Measurements from ENCODE around the gene CLC.

Gene CLC

GRCh38 chr19:39704181-39705044, 33.4 kb downstream of the CLC start, which contains the start of gene LGALS14:
Gene LGALS14, plus strand, starts transcription at chr19:39704481. Its CDS starts 48 bp downstream, at chr19:39704529.
- Histone ChIP-seq H4K91ac (ENCODE audit: low read depth, low read length, poor library complexity) (peak within 1 kb of the TSS; percentile 6), H3K27me3 (ENCODE audit: control insufficient read depth in 3 of 3, insufficient read depth in 3 of 3, low read depth in 1 of 3, low read length in 3 of 3) (peaks cover 0 to 21% (median 0%) of the 10 kb centered on the region in 3 experiments), H3K4ac (ENCODE audit: low read length) (no peak within 1 kb of the TSS), H4K8ac (ENCODE audit: low read depth, low read length) (no peak within 1 kb of the TSS), H2AFZ (ENCODE audit: low read length) (no peak within 1 kb of the TSS), H3K36me3 (replicated peaks in 1 of 2; ENCODE audit: control insufficient read depth in 2 of 2, insufficient read depth in 2 of 2, low read length in 2 of 2) (no peaks in the 10 kb centered on the region), H3K79me1 (ENCODE audit: low read depth, low read length) (no peaks in the 10 kb centered on the region), H3K27ac (replicated peaks; ENCODE audit: low read length) (no peak within 1 kb of the TSS), H3K23ac (ENCODE audit: low read depth, low read length, poor library complexity) (no peak within 1 kb of the TSS), H2BK15ac (ENCODE audit: low read length) (no peak within 1 kb of the TSS), H2BK5ac (ENCODE audit: low read length) (no peak within 1 kb of the TSS), H3K14ac (ENCODE audit: low read length) (peak within 1 kb of the TSS; percentile 57), H3K4me1 (ENCODE audit: control insufficient read depth in 2 of 2, insufficient read depth in 1 of 2, low read depth in 1 of 2, low read length in 2 of 2) (no peaks in the 10 kb centered on the region), H3K9me3 (replicated peaks in 1 of 2; ENCODE audit: control insufficient read depth in 2 of 2, insufficient read depth in 1 of 2, low read depth in 1 of 2, low read length in 2 of 2) (no peaks in the 10 kb centered on the region), H3K4me3 (ENCODE audit: low read length in 2 of 2) (no peak within 1 kb of the TSS), H2BK120ac (ENCODE audit: low read depth, low read length) (peak within 1 kb of the TSS; percentile 42), H2BK12ac (ENCODE audit: low read length) (no peak within 1 kb of the TSS), H3K4me2 (ENCODE audit: insufficient read depth, low read length, poor library complexity, severe bottlenecking) (no peak within 1 kb of the TSS), H3K18ac (ENCODE audit: low read length) (no peak within 1 kb of the TSS), H3K9ac (ENCODE audit: low read depth, low read length, poor library complexity) (no peak within 1 kb of the TSS), H2AK5ac (ENCODE audit: low read depth, low read length) (no peak within 1 kb of the TSS)
- DNase-seq (ENCODE audit: low spot score), result no peak
- WGBS, 2 donors (ENCODE audit: extremely low coverage in 2 of 2, insufficient read length in 2 of 2, insufficient replicate concordance in 1 of 2), result no CpG with 5 or more reads among the region's 6 CpGs

GRCh38 chr19:39701291-39701690, 36.5 kb downstream of the CLC start:
- Histone ChIP-seq H3K4me1 (ENCODE audit: control insufficient read depth in 2 of 2, insufficient read depth in 1 of 2, low read depth in 1 of 2, low read length in 2 of 2) (no peaks in the 10 kb centered on the region), H3K9me3 (replicated peaks in 1 of 2; ENCODE audit: control insufficient read depth in 2 of 2, insufficient read depth in 1 of 2, low read depth in 1 of 2, low read length in 2 of 2) (no peaks in the 10 kb centered on the region), H3K14ac (ENCODE audit: low read length) (no peak overlapping the region), H4K8ac (ENCODE audit: low read depth, low read length) (no peak overlapping the region), H2AK5ac (ENCODE audit: low read depth, low read length) (no peak overlapping the region), H2BK120ac (ENCODE audit: low read depth, low read length) (no peak overlapping the region), H4K91ac (ENCODE audit: low read depth, low read length, poor library complexity) (no peak overlapping the region), H3K4ac (ENCODE audit: low read length) (no peak overlapping the region), H3K27me3 (ENCODE audit: control insufficient read depth in 3 of 3, insufficient read depth in 3 of 3, low read depth in 1 of 3, low read length in 3 of 3) (no peaks in the 10 kb centered on the region), H3K27ac (replicated peaks; ENCODE audit: low read length) (no peak overlapping the region), H3K18ac (ENCODE audit: low read length) (no peak overlapping the region), H2AFZ (ENCODE audit: low read length) (no peak overlapping the region), H3K23ac (ENCODE audit: low read depth, low read length, poor library complexity) (no peak overlapping the region), H3K9ac (ENCODE audit: low read depth, low read length, poor library complexity) (no peak overlapping the region), H3K4me2 (ENCODE audit: insufficient read depth, low read length, poor library complexity, severe bottlenecking) (no peak overlapping the region), H3K36me3 (replicated peaks in 1 of 2; ENCODE audit: control insufficient read depth in 2 of 2, insufficient read depth in 2 of 2, low read length in 2 of 2) (no peaks in the 10 kb centered on the region), H2BK15ac (ENCODE audit: low read length) (no peak overlapping the region), H2BK5ac (ENCODE audit: low read length) (no peak overlapping the region), H2BK12ac (ENCODE audit: low read length) (no peak overlapping the region), H3K4me3 (ENCODE audit: low read length in 2 of 2) (no peak overlapping the region), H3K79me1 (ENCODE audit: low read depth, low read length) (no peaks in the 10 kb centered on the region)
- no peak for DNase-seq (ENCODE audit: low spot score)
- WGBS, 2 donors (ENCODE audit: extremely low coverage in 2 of 2, insufficient read length in 2 of 2, insufficient replicate concordance in 1 of 2), result no CpG with 5 or more reads among the region's 5 CpGs

DNA sequence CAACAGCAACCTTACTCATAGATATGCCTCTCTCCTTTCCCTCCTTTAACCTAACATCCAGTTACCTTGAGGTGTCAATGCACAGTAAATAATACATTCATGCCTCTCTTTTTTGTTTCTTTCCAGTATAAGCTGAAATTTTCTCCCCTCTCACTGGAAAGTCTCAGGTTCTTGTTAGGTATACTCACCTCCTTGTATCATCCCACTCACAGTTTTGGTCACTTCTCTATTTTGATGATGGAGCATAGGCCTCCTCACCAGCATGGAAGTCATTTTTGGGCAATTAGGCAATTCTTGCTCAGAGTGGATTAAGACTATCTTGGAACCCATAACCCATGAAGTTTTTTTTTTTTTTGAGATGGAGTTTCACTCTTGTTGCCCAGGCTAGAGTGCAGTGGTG, 39.3 kb downstream of the CLC start:
- Histone ChIP-seq H2BK120ac (ENCODE audit: low read depth, low read length) (no peak overlapping the region), H4K91ac (ENCODE audit: low read depth, low read length, poor library complexity) (no peak overlapping the region), H3K23ac (ENCODE audit: low read depth, low read length, poor library complexity) (no peak overlapping the region), H2AK5ac (ENCODE audit: low read depth, low read length) (no peak overlapping the region), H3K27ac (replicated peaks; ENCODE audit: low read length) (no peak overlapping the region), H3K27me3 (ENCODE audit: control insufficient read depth in 3 of 3, insufficient read depth in 3 of 3, low read depth in 1 of 3, low read length in 3 of 3) (peaks cover 0 to 4% (median 0%) of the 10 kb centered on the region in 3 experiments), H4K8ac (ENCODE audit: low read depth, low read length) (no peak overlapping the region), H3K4me3 (ENCODE audit: low read length in 2 of 2) (no peak overlapping the region), H2BK12ac (ENCODE audit: low read length) (no peak overlapping the region), H3K9me3 (replicated peaks in 1 of 2; ENCODE audit: control insufficient read depth in 2 of 2, insufficient read depth in 1 of 2, low read depth in 1 of 2, low read length in 2 of 2) (no peaks in the 10 kb centered on the region), H3K79me1 (ENCODE audit: low read depth, low read length) (no peaks in the 10 kb centered on the region), H3K4ac (ENCODE audit: low read length) (no peak overlapping the region), H3K18ac (ENCODE audit: low read length) (no peak overlapping the region), H2BK15ac (ENCODE audit: low read length) (no peak overlapping the region), H2BK5ac (ENCODE audit: low read length) (no peak overlapping the region), H2AFZ (ENCODE audit: low read length) (no peak overlapping the region), H3K4me2 (ENCODE audit: insufficient read depth, low read length, poor library complexity, severe bottlenecking) (no peak overlapping the region), H3K4me1 (ENCODE audit: control insufficient read depth in 2 of 2, insufficient read depth in 1 of 2, low read depth in 1 of 2, low read length in 2 of 2) (peaks cover 0 to 2% of the 10 kb centered on the region in 2 donors), H3K36me3 (replicated peaks in 1 of 2; ENCODE audit: control insufficient read depth in 2 of 2, insufficient read depth in 2 of 2, low read length in 2 of 2) (no peaks in the 10 kb centered on the region), H3K14ac (ENCODE audit: low read length) (no peak overlapping the region), H3K9ac (ENCODE audit: low read depth, low read length, poor library complexity) (no peak overlapping the region)
- no peak for DNase-seq (ENCODE audit: low spot score)

DNA sequence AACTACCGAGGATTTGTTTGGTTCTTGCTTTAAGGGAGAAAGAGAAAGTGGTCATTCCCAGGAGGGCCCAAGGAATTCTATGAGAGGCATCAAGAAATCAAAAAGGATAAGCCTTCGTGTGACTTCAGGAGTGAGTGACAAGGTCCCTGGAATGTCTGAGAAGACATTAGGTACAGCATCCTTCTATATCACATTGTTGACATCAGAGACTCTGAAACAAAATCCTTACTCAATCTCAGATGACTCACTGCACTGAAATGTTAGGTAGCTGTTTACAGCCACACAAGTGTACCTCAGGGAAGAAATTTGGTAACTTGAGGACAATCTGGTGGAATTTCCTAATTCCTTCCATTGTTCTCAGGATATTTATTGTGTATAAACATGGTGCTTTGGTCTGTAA, 41.4 kb downstream of the CLC start:
- no peak overlapping the region for H3K4ac ChIP-seq (ENCODE audit: low read length)
- no peak for DNase-seq (ENCODE audit: low spot score)
- H2AFZ ChIP-seq (ENCODE audit: low read length), result no peak overlapping the region
- no peak overlapping the region for H2BK5ac ChIP-seq (ENCODE audit: low read length)
- no peaks in the 10 kb centered on the region for H3K36me3 ChIP-seq (replicated peaks in 1 of 2; ENCODE audit: control insufficient read depth in 2 of 2, insufficient read depth in 2 of 2, low read length in 2 of 2)
- H3K14ac ChIP-seq (ENCODE audit: low read length), result no peak overlapping the region
- H3K27me3 ChIP-seq (ENCODE audit: control insufficient read depth in 3 of 3, insufficient read depth in 3 of 3, low read depth in 1 of 3, low read length in 3 of 3), result peaks cover 0 to 18% (median 0%) of the 10 kb centered on the region in 3 experiments
- no peak overlapping the region for H3K23ac ChIP-seq (ENCODE audit: low read depth, low read length, poor library complexity)
- no peak overlapping the region for H2BK120ac ChIP-seq (ENCODE audit: low read depth, low read length)
- H3K4me2 ChIP-seq (ENCODE audit: insufficient read depth, low read length, poor library complexity, severe bottlenecking), result no peak overlapping the region
- WGBS, 2 donors (ENCODE audit: extremely low coverage in 2 of 2, insufficient read length in 2 of 2, insufficient replicate concordance in 1 of 2), result no CpG with 5 or more reads among the region's 2 CpGs
- no peak overlapping the region for H3K18ac ChIP-seq (ENCODE audit: low read length)
- no peak overlapping the region for H2BK12ac ChIP-seq (ENCODE audit: low read length)
- no peak overlapping the region for H3K9ac ChIP-seq (ENCODE audit: low read depth, low read length, poor library complexity)
- no peak overlapping the region for H2AK5ac ChIP-seq (ENCODE audit: low read depth, low read length)
- no peak overlapping the region for H2BK15ac ChIP-seq (ENCODE audit: low read length)
- H4K91ac ChIP-seq (ENCODE audit: low read depth, low read length, poor library complexity), result no peak overlapping the region
- no peaks in the 10 kb centered on the region for H3K79me1 ChIP-seq (ENCODE audit: low read depth, low read length)
- H3K9me3 ChIP-seq (replicated peaks in 1 of 2; ENCODE audit: control insufficient read depth in 2 of 2, insufficient read depth in 1 of 2, low read depth in 1 of 2, low read length in 2 of 2), result no peaks in the 10 kb centered on the region
- no peak overlapping the region for H3K27ac ChIP-seq (replicated peaks; ENCODE audit: low read length)
- H4K8ac ChIP-seq (ENCODE audit: low read depth, low read length), result no peak overlapping the region
- peaks cover 0 to 2% of the 10 kb centered on the region in 2 donors for H3K4me1 ChIP-seq (ENCODE audit: control insufficient read depth in 2 of 2, insufficient read depth in 1 of 2, low read depth in 1 of 2, low read length in 2 of 2)
- no peak overlapping the region for H3K4me3 ChIP-seq (ENCODE audit: low read length in 2 of 2)

Data from neuronal stem cell (in vitro differentiated cells).